HEK293 (cell line): ENCODE measurements around the gene OPA3.
A peak's percentile ranks its signal among the peaks of the same experiment; 100 is the strongest.

Source experiments
- CTCF ChIA-PET: fragments of 350-600 bp; formaldehyde crosslinking; extraction: SDS; loops from one replicate; lab custom pipeline; 2021; ENCODE audit warnings: antibody characterized with exemption; lab: Yijun Ruan, JAX
- POLR2A ChIA-PET: fragments of 300-600 bp; formaldehyde crosslinking; extraction: SDS; loops from one replicate; lab custom pipeline; 2020; ENCODE audit warnings: antibody characterized with exemption, inconsistent platforms; lab: Yijun Ruan, JAX
- H3K27ac ChIP-seq: fragments of 200-500 bp; sonication (Bioruptor generic); 2 replicates; pipeline ENCODE4 v1.5.1; 2014; ENCODE audit warnings: low read depth, low read length, control low read depth, inconsistent platforms; ENCODE audit errors: extremely low read depth
- H3K36me3 ChIP-seq, 2 experiments: fragments of 200-500 bp in 1 of 2; sonication (Bioruptor generic) in 1 of 2; 1 replicate in 1 of 2; 2 replicates in 1 of 2; pipeline ENCODE4 v1.5.1; 2014 to 2017; ENCODE audit warnings: inconsistent platforms in 2 of 2, low read length in 2 of 2; ENCODE audit not compliant: control insufficient read depth in 2 of 2, insufficient read depth in 1 of 2
- H3K4me1 ChIP-seq: fragments of 200-500 bp; sonication (Bioruptor generic); 2 replicates; pipeline ENCODE4 v1.5.1; 2014; ENCODE audit warnings: mild to moderate bottlenecking, low read length, inconsistent platforms; ENCODE audit not compliant: control insufficient read depth, insufficient read depth
- H3K4me3 ChIP-seq: 2 replicates; pipeline ENCODE4 v1.5.1; 2011; ENCODE audit warnings: low read depth, mild to moderate bottlenecking, control low read depth, low read length, moderate library complexity
- H3K9me3 ChIP-seq: fragments of 200-500 bp; sonication (Bioruptor generic); 2 replicates; pipeline ENCODE4 v1.5.1; 2014; ENCODE audit warnings: low read depth, low read length, inconsistent platforms; ENCODE audit not compliant: control insufficient read depth, insufficient read depth
- GLI2 ChIP-seq: fragments of 450-650 bp; formaldehyde crosslinking; IDR thresholded peaks from 2 replicates; pipeline ENCODE4; 2017; ENCODE audit warnings: missing biosample characterization, missing genetic modification characterization, low read depth, borderline replicate concordance
- GLIS2 ChIP-seq: fragments of 450-650 bp; formaldehyde crosslinking; IDR thresholded peaks from 2 replicates; pipeline ENCODE4 v1.5.1; 2016; ENCODE audit warnings: missing biosample characterization, missing genetic modification characterization
- IKZF3 ChIP-seq: fragments of 450-650 bp; IDR thresholded peaks from 2 replicates; pipeline ENCODE4 v1.5.0; 2018; ENCODE audit warnings: missing biosample characterization, mild to moderate bottlenecking, missing genetic modification characterization, moderate library complexity
- KLF1 ChIP-seq: fragments of 450-650 bp; formaldehyde crosslinking; IDR thresholded peaks from 2 replicates; pipeline ENCODE4 v1.5.1; 2016; ENCODE audit warnings: missing biosample characterization, missing genetic modification characterization
- KLF8 ChIP-seq: fragments of 450-650 bp; formaldehyde crosslinking; IDR thresholded peaks from 2 replicates; pipeline ENCODE4 v1.5.1; 2016; ENCODE audit warnings: missing biosample characterization, missing genetic modification characterization
- SALL2 ChIP-seq: fragments of 450-650 bp; formaldehyde crosslinking; IDR thresholded peaks from 2 replicates; pipeline ENCODE4 v1.5.0; 2017; ENCODE audit warnings: missing biosample characterization, mild to moderate bottlenecking, missing genetic modification characterization, borderline replicate concordance
- SETDB1 ChIP-seq: IDR thresholded peaks from one replicate; pipeline ENCODE4 v1.6.1; 2017; ENCODE audit warnings: mild to moderate bottlenecking, low read length, moderate library complexity, mixed read lengths; ENCODE audit not compliant: insufficient read length
- ZBTB11 ChIP-seq: fragments of 450-650 bp; formaldehyde crosslinking; conservative IDR thresholded peaks from 2 replicates; pipeline ENCODE4 v1.5.1; 2016; ENCODE audit warnings: low read depth, missing biosample characterization, missing genetic modification characterization
- ZNF138 ChIP-seq: fragments of 450-650 bp; formaldehyde crosslinking; IDR thresholded peaks from 2 replicates; pipeline ENCODE4 v1.5.1; 2016; ENCODE audit warnings: missing biosample characterization, missing genetic modification characterization, borderline replicate concordance
- ZNF19 ChIP-seq: fragments of 450-650 bp; formaldehyde crosslinking; IDR thresholded peaks from 2 replicates; pipeline ENCODE4; 2016; ENCODE audit warnings: missing biosample characterization, missing genetic modification characterization, low read depth
- ZNF221 ChIP-seq: fragments of 450-650 bp; formaldehyde crosslinking; IDR thresholded peaks from 2 replicates; pipeline ENCODE4 v1.5.1; 2017; ENCODE audit warnings: missing biosample characterization, missing genetic modification characterization, borderline replicate concordance
- ZNF391 ChIP-seq: fragments of 450-650 bp; formaldehyde crosslinking; IDR thresholded peaks from 2 replicates; pipeline ENCODE4 v1.5.1; 2016; ENCODE audit warnings: low read depth, missing biosample characterization, missing genetic modification characterization, borderline replicate concordance
- ZNF398 ChIP-seq: fragments of 450-650 bp; formaldehyde crosslinking; IDR thresholded peaks from 2 replicates; pipeline ENCODE4 v1.5.1; 2017; ENCODE audit warnings: missing biosample characterization, missing genetic modification characterization
- ZNF623 ChIP-seq: fragments of 450-650 bp; formaldehyde crosslinking; IDR thresholded peaks from 2 replicates; pipeline ENCODE4 v1.5.1; 2016; ENCODE audit warnings: missing biosample characterization, missing genetic modification characterization
- ZNF704 ChIP-seq: fragments of 450-650 bp; formaldehyde crosslinking; IDR thresholded peaks from 2 replicates; pipeline ENCODE4 v1.5.1; 2016; ENCODE audit warnings: missing biosample characterization, missing genetic modification characterization
- ZSCAN5A ChIP-seq: fragments of 450-650 bp; formaldehyde crosslinking; IDR thresholded peaks from 2 replicates; pipeline ENCODE4 v1.5.1; 2016; ENCODE audit warnings: missing biosample characterization, missing genetic modification characterization
- TF ChIP-seq, protein P1 (sequence below): fragments of 450-650 bp; formaldehyde crosslinking; IDR thresholded peaks from 2 replicates; pipeline ENCODE4 v1.5.1; 2016; ENCODE audit warnings: missing biosample characterization, missing genetic modification characterization
- TF ChIP-seq, protein P2 (sequence below): fragments of 450-650 bp; formaldehyde crosslinking; IDR thresholded peaks from 2 replicates; pipeline ENCODE4 v1.5.1; 2016; ENCODE audit warnings: missing biosample characterization, missing genetic modification characterization, borderline replicate concordance

OPA3 gene

DNA sequence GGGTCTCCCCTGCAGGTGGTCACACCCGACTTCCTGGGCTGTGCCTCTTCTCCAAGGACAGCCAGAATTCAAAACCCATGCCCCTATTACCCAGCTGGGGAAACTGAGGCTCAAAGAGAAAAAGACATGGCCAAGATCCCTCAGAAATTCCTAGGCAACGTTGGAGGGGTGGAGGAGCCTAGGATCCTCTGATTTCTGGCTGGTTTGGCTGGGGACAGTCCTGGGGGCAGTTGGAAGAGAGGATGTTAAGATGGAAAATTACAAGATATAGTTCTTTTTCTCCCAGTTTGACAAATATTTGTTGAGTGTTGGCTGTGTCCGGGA is 74.9 kb downstream of the OPA3 start:
- ChIA-PET CTCF (interaction anchor here (0.6 to 4.5 kb wide), 6 partner anchors 17 to 373 kb away, joined by 3 to 17 read pairs (median 3); no protein-coding TSS in a partner anchor), POLR2A (no interaction called here)
- H3K4me3 ChIP-seq = no peak overlapping the region; the same call in 1 of the 2 replicates
- H3K4me1 ChIP-seq = peaks cover 15% of the 10 kb centered on the region
- peak; percentile 82 for TF ChIP-seq GLIS2
- peak; percentile 28; the same call in 1 of the 2 replicates for TF ChIP-seq KLF1 (tag by site-specific recombination)
- no peak for TF ChIP-seq ZNF19 (tag by site-specific recombination)
- no peak for TF ChIP-seq ZSCAN5A (tag by site-specific recombination)
- no peaks in the 10 kb centered on the region for H3K9me3 ChIP-seq
- peak overlapping the region; percentile 53 for H3K27ac ChIP-seq
- H3K36me3 ChIP-seq = no peaks in the 10 kb centered on the region

GRCh38 chr19:45508861-45509691 is 75.5 kb downstream of the OPA3 start:
- H3K27ac ChIP-seq = peak overlapping the region; percentile 61
- H3K36me3 ChIP-seq = no peaks in the 10 kb centered on the region
- CTCF ChIA-PET = interaction anchor here (0.6 to 4.5 kb wide), 11 partner anchors 12 to 374 kb away, joined by 3 to 17 read pairs (median 3); no protein-coding TSS in a partner anchor
- peak overlapping the region; percentile 87 for H3K4me3 ChIP-seq
- H3K9me3 ChIP-seq = no peaks in the 10 kb centered on the region
- peaks cover 15% of the 10 kb centered on the region for H3K4me1 ChIP-seq
- POLR2A ChIA-PET = interaction anchor here (1.0 to 1.6 kb wide), 4 partner anchors 30 to 106 kb away, joined by 3 to 4 read pairs (median 3); no protein-coding TSS in a partner anchor
- TF ChIP-seq GLI2 (tag by site-specific recombination) = no peak
- no peak for TF ChIP-seq SETDB1
- TF ChIP-seq, protein P1, sequence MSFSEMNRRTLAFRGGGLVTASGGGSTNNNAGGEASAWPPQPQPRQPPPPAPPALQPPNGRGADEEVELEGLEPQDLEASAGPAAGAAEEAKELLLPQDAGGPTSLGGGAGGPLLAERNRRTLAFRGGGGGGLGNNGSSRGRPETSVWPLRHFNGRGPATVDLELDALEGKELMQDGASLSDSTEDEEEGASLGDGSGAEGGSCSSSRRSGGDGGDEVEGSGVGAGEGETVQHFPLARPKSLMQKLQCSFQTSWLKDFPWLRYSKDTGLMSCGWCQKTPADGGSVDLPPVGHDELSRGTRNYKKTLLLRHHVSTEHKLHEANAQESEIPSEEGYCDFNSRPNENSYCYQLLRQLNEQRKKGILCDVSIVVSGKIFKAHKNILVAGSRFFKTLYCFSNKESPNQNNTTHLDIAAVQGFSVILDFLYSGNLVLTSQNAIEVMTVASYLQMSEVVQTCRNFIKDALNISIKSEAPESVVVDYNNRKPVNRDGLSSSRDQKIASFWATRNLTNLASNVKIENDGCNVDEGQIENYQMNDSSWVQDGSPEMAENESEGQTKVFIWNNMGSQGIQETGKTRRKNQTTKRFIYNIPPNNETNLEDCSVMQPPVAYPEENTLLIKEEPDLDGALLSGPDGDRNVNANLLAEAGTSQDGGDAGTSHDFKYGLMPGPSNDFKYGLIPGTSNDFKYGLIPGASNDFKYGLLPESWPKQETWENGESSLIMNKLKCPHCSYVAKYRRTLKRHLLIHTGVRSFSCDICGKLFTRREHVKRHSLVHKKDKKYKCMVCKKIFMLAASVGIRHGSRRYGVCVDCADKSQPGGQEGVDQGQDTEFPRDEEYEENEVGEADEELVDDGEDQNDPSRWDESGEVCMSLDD (tag by site-specific recombination) = peak; percentile 93
- TF ChIP-seq SALL2 (tag by site-specific recombination) = no peak
- TF ChIP-seq, protein P2, sequence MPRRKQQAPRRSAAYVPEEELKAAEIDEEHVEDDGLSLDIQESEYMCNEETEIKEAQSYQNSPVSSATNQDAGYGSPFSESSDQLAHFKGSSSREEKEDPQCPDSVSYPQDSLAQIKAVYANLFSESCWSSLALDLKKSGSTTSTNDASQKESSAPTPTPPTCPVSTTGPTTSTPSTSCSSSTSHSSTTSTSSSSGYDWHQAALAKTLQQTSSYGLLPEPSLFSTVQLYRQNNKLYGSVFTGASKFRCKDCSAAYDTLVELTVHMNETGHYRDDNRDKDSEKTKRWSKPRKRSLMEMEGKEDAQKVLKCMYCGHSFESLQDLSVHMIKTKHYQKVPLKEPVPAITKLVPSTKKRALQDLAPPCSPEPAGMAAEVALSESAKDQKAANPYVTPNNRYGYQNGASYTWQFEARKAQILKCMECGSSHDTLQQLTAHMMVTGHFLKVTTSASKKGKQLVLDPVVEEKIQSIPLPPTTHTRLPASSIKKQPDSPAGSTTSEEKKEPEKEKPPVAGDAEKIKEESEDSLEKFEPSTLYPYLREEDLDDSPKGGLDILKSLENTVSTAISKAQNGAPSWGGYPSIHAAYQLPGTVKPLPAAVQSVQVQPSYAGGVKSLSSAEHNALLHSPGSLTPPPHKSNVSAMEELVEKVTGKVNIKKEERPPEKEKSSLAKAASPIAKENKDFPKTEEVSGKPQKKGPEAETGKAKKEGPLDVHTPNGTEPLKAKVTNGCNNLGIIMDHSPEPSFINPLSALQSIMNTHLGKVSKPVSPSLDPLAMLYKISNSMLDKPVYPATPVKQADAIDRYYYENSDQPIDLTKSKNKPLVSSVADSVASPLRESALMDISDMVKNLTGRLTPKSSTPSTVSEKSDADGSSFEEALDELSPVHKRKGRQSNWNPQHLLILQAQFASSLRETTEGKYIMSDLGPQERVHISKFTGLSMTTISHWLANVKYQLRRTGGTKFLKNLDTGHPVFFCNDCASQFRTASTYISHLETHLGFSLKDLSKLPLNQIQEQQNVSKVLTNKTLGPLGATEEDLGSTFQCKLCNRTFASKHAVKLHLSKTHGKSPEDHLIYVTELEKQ (tag by site-specific recombination) = no peak
- no peak for TF ChIP-seq ZNF138
- no peak for TF ChIP-seq ZNF704
- TF ChIP-seq ZNF398 = peak; percentile 78
- TF ChIP-seq ZNF221 (tag by site-specific recombination) = no peak
- TF ChIP-seq IKZF3 = no peak
- TF ChIP-seq ZBTB11 (tag by site-specific recombination) = peak; percentile 49; the same call in 1 of the 2 replicates
- no peak for TF ChIP-seq ZNF623 (tag by site-specific recombination)
- no peak for TF ChIP-seq ZNF391
- no peak for TF ChIP-seq KLF8 (tag by site-specific recombination)
